ENCODE data around the gene FAM120A.

Gene FAM120A

GRCh38 chr9:93480728-93481324 lies 29.3 kb downstream of the FAM120A start:
- Histone ChIP-seq H3K27ac (no peak overlapping the region), H3K36me3 (peaks cover 25% of the 10 kb centered on the region), H3K4me3 (ENCODE audit: low read depth, low read length) (no peak overlapping the region), H3K9me3 (ENCODE audit: severe bottlenecking) (no peaks in the 10 kb centered on the region), H3K27me3 (ENCODE audit: insufficient read depth, low read depth, severe bottlenecking) (no peaks in the 10 kb centered on the region)
- DNase-seq, result no peak
- no peak for TF ChIP-seq CTCF (IDR thresholded peaks at IDR 0.05; ENCODE audit: low read depth, low read length)

GRCh38 chr9:93483497-93483896 lies 32.0 kb downstream of the FAM120A start:
- Histone ChIP-seq H3K27ac (no peak overlapping the region), H3K4me3 (ENCODE audit: low read depth, low read length) (no peak overlapping the region), H3K27me3 (ENCODE audit: insufficient read depth, low read depth, severe bottlenecking) (no peaks in the 10 kb centered on the region), H3K36me3 (peaks cover 18% of the 10 kb centered on the region), H3K9me3 (ENCODE audit: severe bottlenecking) (no peaks in the 10 kb centered on the region)
- no peak for TF ChIP-seq CTCF (IDR thresholded peaks at IDR 0.05; ENCODE audit: low read depth, low read length)
- no peak for DNase-seq

DNA sequence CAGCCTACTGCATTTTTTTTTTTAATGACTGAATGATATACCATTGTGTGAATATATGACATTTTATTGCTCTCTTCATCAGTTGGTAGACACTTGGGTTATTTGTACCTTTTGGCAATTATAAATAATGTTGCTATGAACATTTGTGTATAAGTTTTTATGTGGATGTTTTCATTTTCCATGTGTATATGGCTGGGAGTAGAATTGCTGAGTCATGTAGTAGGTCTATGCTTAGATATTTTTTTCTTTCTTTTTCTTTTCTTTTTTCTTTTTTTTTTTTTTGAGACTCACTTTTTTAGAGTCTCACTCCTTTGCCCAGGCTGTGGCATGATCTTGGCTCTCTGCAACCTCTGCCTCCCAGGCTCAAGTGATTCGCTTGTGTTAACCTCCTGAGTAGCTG lies 34.8 kb downstream of the FAM120A start:
- Histone ChIP-seq H3K27ac (no peak overlapping the region), H3K9me3 (ENCODE audit: severe bottlenecking) (no peaks in the 10 kb centered on the region), H3K36me3 (peaks cover 16% of the 10 kb centered on the region; the same call in 1 of the 2 replicates), H3K27me3 (ENCODE audit: insufficient read depth, low read depth, severe bottlenecking) (no peaks in the 10 kb centered on the region), H3K4me3 (ENCODE audit: low read depth, low read length) (no peak overlapping the region)
- no peak for DNase-seq
- no peak for TF ChIP-seq CTCF (IDR thresholded peaks at IDR 0.05; ENCODE audit: low read depth, low read length)

- Histone ChIP-seq H3K36me3 (peaks cover 9% of the 10 kb centered on the region; the same call in 1 of the 2 replicates), H3K9me3 (ENCODE audit: severe bottlenecking) (no peaks in the 10 kb centered on the region)
Measured at GRCh38 chr9:93488244-93488643, 36.8 kb downstream of the FAM120A start.

GRCh38 chr9:93491593-93492232 lies 40.2 kb downstream of the FAM120A start:
- H3K4me3 ChIP-seq (ENCODE audit: low read depth, low read length), result no peak overlapping the region
- peaks cover 23% of the 10 kb centered on the region for H3K36me3 ChIP-seq
- no peaks in the 10 kb centered on the region for H3K9me3 ChIP-seq (ENCODE audit: severe bottlenecking)
- no peak overlapping the region for H3K27ac ChIP-seq
- no peak for DNase-seq
- no peaks in the 10 kb centered on the region for H3K27me3 ChIP-seq (ENCODE audit: insufficient read depth, low read depth, severe bottlenecking)
- TF ChIP-seq CTCF (IDR thresholded peaks at IDR 0.05; ENCODE audit: low read depth, low read length), result no peak

More at GRCh38 chr9:93488244-93488643, 36.8 kb downstream of the FAM120A start:
- H3K4me3 ChIP-seq (ENCODE audit: low read depth, low read length), result no peak overlapping the region
- no peaks in the 10 kb centered on the region for H3K27me3 ChIP-seq (ENCODE audit: insufficient read depth, low read depth, severe bottlenecking)
- no peak overlapping the region for H3K27ac ChIP-seq
- TF ChIP-seq CTCF (IDR thresholded peaks at IDR 0.05; ENCODE audit: low read depth, low read length), result no peak
- no peak for DNase-seq
